ENCODE results near the gene KRT32.

The KRT32 gene

GRCh38 chr17:41492771-41493170 lies 25.6 kb upstream of the KRT32 start:
- DNase-seq (ENCODE audit: low read depth): no peak

GRCh38 chr17:41492351-41492750 lies 25.2 kb upstream of the KRT32 start:
- DNase-seq (ENCODE audit: low read depth): no peak

- no peak for DNase-seq (ENCODE audit: low read depth)
These were observed 24.3 kb upstream of the KRT32 start for GRCh38 chr17:41491476-41491875.

- DNase-seq (ENCODE audit: low read depth): no peak
These were observed 23.1 kb upstream of the KRT32 start for GRCh38 chr17:41490000-41490990.

GRCh38 chr17:41489531-41489930 lies 22.3 kb upstream of the KRT32 start, which contains the start of gene KRT36:
KRT36 (minus strand) TSS chr17:41489910; CDS start chr17:41489864, 46 bp downstream.
- DNase-seq (ENCODE audit: low read depth): no peak

- DNase-seq (ENCODE audit: low read depth): no peak
These were observed 19.8 kb upstream of the KRT32 start for GRCh38 chr17:41486809-41487530.

- no peak for DNase-seq (ENCODE audit: low read depth)
These were observed 19.1 kb upstream of the KRT32 start for GRCh38 chr17:41486316-41486715.

- DNase-seq (ENCODE audit: low read depth): no peak
These were observed 18.0 kb upstream of the KRT32 start for GRCh38 chr17:41484920-41485904.

GRCh38 chr17:41483991-41484826 lies 17.0 kb upstream of the KRT32 start:
- no peak for DNase-seq (ENCODE audit: low read depth)

GRCh38 chr17:41483531-41483930 lies 16.3 kb upstream of the KRT32 start:
- no peak for DNase-seq (ENCODE audit: low read depth)

GRCh38 chr17:41481036-41481435 lies 13.8 kb upstream of the KRT32 start, which contains the start of gene KRT35:
KRT35 (minus strand) TSS chr17:41481151; CDS start chr17:41481097, 54 bp downstream.
- no peak for DNase-seq (ENCODE audit: low read depth)

- no peak for DNase-seq (ENCODE audit: low read depth)
These were observed 13.4 kb upstream of the KRT32 start for GRCh38 chr17:41480581-41480980.

GRCh38 chr17:41480136-41480535 lies 12.9 kb upstream of the KRT32 start:
- no peak for DNase-seq (ENCODE audit: low read depth)

GRCh38 chr17:41478237-41478636 lies 11.1 kb upstream of the KRT32 start:
- DNase-seq (ENCODE audit: low read depth): no peak

- DNase-seq (ENCODE audit: low read depth): no peak
These were observed 10.0 kb upstream of the KRT32 start for GRCh38 chr17:41476866-41477815.

- no peak for DNase-seq (ENCODE audit: low read depth)
These were observed 8.2 kb upstream of the KRT32 start for GRCh38 chr17:41475421-41475820.

GRCh38 chr17:41474863-41475262 lies 7.7 kb upstream of the KRT32 start:
- DNase-seq (ENCODE audit: low read depth): no peak

GRCh38 chr17:41468346-41468745 lies 1.2 kb upstream of the KRT32 start:
- no peak for DNase-seq (ENCODE audit: low read depth)

- DNase-seq (ENCODE audit: low read depth): no peak
These were observed 375 bp upstream of the KRT32 start for GRCh38 chr17:41467561-41467960.

GRCh38 chr17:41464682-41465081 lies 2.5 kb downstream of the KRT32 start:
- DNase-seq (ENCODE audit: low read depth): peak; percentile 95
